ACHN (cell line): ENCODE data around the gene BRI3BP.

Experiments
- DNase-seq: peaks from one replicate; pipeline ENCODE4 v3.0.0-alpha.2; 2015
- in situ Hi-C: cut with HindIII; loops from 2 replicates; pipeline ENCODE4 v1.10.0; 2017; ENCODE audit warnings: low sequenced_read_pairs, low pct_ligation_motif_present, low pct_unique_long_range_greater_than_20kb

BRI3BP gene, protein sequence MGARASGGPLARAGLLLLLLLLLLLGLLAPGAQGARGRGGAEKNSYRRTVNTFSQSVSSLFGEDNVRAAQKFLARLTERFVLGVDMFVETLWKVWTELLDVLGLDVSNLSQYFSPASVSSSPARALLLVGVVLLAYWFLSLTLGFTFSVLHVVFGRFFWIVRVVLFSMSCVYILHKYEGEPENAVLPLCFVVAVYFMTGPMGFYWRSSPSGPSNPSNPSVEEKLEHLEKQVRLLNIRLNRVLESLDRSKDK

DNA sequence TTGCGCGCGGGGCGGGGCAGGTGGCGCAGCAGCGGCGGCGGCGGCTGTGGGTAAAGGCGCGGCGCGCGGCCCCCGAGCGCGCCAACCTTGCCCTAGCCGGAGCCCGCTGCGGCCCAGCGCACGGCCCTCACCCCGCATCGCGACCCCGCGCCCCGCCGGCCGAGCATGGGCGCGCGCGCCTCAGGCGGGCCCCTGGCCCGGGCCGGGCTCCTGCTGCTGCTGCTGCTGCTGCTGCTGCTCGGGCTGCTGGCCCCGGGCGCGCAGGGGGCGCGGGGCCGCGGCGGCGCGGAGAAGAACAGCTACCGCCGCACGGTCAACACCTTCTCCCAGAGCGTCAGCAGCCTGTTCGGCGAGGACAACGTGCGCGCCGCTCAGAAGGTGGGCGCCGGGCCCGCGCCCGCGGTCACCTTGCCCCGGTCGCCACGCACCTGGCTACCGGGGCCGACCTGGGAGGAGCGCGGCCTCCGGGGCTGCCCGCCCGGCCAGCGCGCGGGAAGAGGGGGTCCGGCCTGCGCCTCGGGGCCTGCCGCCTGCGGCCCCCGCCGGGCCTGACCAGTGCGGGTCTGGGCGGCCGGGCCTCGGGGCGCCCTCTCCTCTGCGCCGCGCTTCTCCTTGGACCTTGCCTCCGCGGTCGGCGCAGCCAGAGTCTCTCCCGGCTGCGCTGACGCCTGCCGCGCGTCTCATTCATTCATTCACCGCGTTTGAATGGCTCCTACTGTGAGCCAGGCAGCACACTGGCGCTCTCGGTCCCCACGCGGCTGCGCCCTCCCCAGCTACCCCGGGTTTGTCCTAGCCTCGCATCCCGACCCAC is at the start of gene BRI3BP:
Gene BRI3BP, plus strand, starts transcription at position 20 of the 811 bp plus-strand sequence. Its CDS starts 146 bp downstream, at position 166.
- in situ Hi-C loops = no loop called here
- peak; percentile 69 for DNase-seq

GRCh38 chr12:124946447-124946793 is 47.0 kb upstream of the BRI3BP start:
- DNase-seq = no peak
- in situ Hi-C loops = no loop called here

DNA sequence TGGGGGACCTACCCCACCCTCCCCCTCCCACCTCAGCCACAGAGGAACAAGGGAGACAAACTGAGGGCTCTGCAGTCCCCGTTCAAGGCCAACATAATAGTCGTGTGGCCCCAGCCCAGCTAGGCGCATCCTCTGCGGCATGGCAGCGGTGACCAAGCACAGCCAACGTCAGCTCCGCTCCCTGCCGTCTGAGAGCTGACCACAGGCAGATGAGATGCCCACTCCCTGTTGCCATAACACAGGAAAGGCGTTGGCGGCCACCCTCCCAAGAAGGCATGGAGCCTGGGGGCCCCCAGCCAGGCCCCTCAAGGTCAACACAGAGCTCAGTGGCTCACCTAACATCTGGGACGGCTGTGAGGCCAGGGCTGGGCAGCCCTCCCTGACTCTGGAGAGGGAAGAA is 46.4 kb upstream of the BRI3BP start:
- in situ Hi-C loops = no loop called here
- no peak for DNase-seq

DNA sequence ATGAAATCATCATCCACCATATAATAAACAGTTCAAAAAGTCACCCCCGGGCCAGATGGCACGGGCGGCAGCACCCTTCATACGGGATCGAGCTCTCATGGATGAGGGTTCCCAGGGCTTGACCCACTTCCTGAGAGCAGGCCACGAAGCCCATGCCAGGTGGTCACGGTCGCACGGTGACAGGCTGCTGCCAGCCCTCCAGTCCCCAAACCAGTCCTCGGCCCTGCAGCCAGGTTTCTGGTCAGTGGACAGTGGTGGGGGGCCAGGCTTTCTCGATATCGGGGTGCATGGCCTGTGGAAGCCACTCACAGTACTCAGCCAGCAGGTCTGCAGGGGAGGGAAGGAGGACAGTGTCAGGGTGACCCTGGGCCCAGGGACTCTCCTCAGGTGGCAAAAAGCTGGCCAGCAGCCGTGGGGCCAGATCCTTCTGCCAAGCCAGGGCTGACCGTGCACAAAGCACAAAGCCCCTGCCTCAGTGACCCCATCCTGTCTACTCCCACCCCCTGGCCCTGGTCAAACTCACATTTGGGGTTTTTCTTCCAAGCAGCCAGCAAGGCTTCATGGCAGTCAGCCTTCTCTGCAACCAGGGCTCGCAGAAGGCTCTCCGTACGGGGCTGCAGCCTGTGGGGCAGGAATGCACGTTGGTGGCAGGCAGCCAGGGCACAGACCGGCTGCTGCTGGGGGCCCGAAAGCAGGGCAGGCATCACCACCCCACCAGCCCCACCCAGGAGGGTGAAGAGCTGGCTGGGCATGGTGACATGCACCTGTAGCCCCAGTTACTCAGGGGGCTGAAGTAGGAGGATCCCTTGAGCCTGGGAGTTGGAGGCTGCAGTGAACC is 45.7 kb upstream of the BRI3BP start:
- DNase-seq = no peak
- in situ Hi-C loops = no loop called here

DNA sequence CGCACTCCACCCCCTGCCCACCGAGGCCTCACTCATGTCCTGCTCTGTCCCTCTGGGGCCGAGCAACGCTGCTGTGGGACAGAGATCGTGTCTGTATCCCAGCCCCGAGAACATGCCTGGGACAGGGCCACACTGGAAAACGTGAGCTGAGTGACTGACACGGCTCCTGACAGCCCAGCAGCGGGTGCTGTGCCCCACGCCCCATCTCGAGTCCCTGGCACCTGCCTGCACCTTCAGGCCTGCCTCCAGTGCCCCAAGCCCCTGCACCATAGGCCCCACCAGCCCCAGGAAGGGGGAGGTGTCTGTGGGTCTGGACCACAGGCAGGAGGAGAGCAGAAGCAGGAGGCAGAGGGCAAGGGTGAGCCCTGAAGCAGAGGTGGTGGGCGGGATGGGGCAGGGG is 44.4 kb upstream of the BRI3BP start:
- no peak for DNase-seq
- in situ Hi-C loops = no loop called here

GRCh38 chr12:124949779-124950728 is 43.4 kb upstream of the BRI3BP start:
- in situ Hi-C loops = no loop called here

DNA sequence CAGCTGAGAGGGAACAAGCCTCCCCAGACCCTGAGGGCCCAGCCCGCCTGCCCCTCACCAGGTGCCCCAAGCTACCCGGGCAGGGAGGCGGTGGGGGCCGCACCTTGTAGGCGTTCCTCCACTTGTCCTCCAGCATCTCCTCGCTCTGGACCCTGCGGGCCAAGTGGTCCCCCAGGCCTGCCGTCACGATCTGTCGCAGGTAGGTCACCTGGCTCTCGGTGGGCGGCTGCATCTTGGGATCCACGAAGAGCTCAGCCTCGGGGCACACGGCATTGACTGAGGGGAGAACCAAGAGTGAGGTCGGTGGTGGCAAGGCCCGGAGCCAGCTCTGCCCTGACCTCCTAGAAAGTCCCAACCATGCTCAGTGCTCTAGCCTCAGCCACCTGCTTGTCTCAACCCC is 41.1 kb upstream of the BRI3BP start:
- in situ Hi-C loops = no loop called here
- no peak for DNase-seq

More at GRCh38 chr12:124949779-124950728, 43.4 kb upstream of the BRI3BP start:
- DNase-seq = no peak

GRCh38 chr12:124952801-124953200 is 40.6 kb upstream of the BRI3BP start:
- DNase-seq = no peak
- in situ Hi-C loops = no loop called here

- no peak for DNase-seq
- in situ Hi-C loops = no loop called here
These were observed 39.6 kb upstream of the BRI3BP start for GRCh38 chr12:124953689-124954405.

DNA sequence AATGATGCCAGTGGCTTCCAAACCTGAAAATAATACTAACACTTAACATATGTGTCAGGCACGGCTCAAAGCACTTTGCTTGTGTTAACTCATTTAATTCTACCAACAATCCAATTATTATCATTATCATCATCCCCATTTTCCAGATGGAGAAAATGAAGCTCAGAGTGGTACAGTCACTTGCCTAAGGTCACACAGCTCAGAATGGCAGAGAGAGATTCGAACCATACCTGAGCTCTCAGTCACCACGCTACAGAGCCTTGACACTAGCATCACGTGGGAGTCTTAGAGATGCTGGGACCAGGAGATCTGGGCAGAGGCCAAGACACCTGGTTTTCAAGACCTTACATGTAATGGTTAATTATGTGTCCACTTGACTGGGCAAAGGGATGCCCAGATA is 38.7 kb upstream of the BRI3BP start:
- in situ Hi-C loops = no loop called here

DNA sequence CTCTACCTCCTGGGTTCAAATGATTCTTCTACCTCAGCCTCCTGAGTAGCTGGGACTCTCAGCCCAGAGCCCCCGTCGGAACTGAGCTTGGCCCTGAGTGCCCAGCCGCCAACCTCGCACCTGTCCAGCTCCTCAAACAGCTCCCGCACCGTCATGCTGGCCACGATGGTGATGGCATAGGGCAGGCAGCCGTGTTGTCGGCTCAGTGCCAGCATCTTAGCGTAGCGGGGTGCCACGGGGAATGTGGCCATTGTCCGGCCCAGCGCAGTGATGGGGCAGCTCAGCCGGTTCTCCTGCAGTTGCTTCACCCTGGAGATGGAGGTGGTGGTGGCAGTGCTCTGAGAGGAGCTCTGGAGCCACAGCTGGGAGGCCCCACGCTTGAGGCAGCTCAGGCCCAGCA is 36.9 kb upstream of the BRI3BP start:
- in situ Hi-C loops = no loop called here
- no peak for DNase-seq

More for the DNA sequence above, 38.7 kb upstream of the BRI3BP start:
- DNase-seq = no peak

DNA sequence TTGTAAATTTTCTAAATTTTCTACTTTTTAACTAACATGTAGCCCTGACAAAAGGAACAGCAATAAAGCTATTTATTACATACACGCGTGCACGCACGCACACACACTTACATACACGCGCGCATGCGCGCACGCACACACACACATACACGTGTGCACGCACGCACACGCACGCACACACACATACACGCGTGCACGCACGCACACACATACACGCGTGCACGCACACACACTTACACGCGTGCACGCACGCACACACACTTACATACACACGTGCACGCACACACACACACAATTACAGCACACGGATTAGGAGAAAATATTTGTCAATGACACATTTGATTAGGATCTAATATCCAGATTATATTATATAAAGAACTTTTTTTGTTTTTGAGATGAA is 32.4 kb upstream of the BRI3BP start:
- DNase-seq = no peak
- in situ Hi-C loops = no loop called here

DNA sequence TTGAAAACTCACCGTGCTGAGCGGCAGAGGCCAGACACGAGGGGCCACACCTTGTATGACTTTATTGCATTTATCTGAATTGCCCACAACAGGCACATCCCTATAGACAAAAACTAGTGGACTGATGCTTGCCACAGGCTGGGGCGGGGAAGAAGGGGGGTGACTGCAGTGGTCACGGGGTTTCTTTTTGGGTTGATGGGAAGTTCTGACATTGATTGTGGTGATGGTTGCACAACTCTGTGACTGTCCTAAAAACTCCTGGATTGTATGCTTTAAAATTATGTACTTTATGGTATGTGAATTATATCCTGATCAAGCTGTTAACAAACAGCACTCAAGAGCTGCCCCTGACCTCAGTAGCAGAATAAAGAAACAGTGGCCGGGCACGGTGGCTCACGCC is 30.2 kb upstream of the BRI3BP start:
- no peak for DNase-seq
- in situ Hi-C loops = no loop called here

DNA sequence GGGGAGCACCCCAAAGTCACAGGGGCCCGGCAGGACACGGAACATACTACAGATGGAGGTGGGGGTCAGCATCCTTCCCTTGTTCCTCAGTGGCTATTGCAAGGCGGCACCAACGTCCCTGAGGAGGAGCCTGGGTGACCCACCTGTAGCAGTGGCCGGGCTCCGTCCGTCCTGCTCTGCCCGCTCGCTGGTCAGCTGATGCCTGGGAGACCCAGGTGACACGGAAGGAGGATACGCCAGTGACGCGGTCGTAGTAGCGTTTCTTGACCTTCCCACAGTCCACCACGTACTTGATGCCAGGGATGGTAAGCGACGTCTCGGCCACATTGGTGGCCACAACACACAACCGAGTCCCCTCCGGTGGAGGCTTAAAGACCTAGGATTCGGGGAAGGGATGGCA is 29.2 kb upstream of the BRI3BP start:
- no peak for DNase-seq
- in situ Hi-C loops = no loop called here

DNA sequence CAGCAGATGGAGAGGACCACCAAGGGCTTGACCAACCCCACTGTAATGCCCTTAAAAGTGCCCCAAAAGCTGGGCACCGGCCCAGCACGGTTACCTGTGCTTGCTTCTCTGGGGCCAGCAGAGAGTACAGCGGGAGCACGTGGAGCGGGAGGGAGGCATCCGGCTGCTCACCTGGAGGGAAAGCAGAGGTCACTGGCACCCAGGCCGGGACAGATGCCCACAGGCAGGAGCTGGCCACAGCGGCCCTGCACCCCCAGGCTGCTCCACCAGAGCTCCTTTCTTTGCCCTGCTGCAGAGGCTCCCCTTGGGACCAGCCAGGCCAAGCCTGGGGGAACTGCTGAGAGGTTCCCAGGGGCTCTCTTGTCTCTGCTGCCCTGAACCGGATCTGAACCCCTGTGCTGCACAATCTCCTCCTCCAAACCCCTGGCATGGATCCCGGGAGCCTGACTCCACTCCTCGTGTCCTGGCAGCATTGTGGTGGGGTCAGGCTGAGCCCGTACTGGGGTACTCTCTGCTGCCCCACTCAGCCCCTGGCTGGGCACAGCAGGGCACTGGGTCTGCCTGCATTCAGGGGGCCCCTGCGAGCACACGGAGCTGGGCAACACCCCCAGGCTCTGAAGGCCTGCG is 28.5 kb upstream of the BRI3BP start:
- in situ Hi-C loops = no loop called here
- DNase-seq = no peak

DNA sequence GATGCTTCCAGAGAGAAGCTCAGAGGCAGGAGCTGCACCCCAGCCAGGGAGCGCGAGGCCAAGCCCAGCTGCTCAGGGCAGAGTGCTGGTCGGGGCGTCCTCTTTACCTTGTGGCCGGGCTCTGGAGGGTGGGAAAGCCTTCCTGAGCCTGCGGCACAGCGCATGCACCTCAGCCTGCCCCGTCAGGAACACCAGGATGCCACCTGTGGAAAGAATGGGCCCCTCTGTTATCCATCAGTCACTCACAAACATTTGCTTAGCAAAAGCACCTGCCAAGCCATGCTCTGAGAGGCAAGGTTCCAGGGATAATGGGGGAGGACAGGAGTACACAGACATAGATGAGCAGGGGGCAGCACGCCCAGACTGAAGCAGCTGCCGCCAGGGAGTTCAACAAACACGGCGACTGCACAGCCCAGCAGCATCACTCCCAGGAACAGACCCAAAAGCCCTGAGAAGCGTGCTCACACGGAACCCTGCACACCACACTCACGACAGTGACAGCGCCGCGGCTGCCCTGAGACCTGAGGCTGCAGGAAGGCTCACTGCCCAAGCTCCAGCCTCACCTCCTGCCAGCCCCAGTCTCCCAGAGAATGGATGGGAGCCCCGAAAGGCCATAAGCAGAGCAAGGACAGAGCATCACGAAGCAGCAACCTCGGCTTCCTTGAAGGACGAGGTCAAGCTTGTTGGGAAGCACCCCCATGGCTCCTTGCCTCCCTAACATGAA is 26.3 kb upstream of the BRI3BP start:
- in situ Hi-C loops = no loop called here
- no peak for DNase-seq

DNA sequence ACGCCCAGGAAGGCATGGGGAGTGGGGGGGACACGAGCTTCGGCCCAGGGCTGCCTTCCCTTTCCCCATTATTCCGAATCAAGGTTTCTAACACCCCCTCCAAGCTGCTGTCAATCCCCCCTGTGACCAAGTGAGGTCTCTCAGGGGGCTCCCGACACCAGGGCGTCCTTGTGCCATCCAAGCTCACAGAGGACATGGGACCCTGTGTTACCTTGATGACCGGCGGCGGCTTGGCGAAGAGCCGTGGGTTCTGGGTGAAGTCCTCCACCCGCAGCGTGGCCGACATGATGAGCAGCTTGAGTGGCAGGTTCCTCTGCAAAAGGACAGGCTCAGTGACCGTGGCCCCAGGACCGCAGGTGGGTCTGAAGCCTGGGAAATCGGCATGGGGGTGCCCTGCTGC is 24.8 kb upstream of the BRI3BP start:
- no peak for DNase-seq

More for the DNA sequence above, 24.8 kb upstream of the BRI3BP start:
- in situ Hi-C loops = no loop called here
